ENCODE results near the gene PPP5C.

The PPP5C gene

DNA sequence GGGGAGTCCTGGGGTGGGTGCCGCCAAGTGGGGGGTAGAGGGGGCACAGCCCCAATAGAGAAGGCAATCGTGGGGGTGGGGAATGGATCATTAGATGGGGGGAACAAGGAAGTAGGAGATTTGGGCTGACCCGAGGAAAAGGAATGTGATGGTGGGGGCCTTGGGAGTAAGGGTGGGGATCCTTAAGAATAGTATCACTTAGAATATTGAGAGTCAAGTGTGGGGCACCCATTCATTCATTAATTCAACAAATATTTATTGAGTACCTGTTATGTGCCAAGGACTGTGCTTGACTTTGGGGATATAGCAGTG is 641 bp downstream of the PPP5C start:
- peak overlapping the region; percentile 99 for H3K4me3 ChIP-seq (replicated peaks; ENCODE audit: low read depth, low read length)
- DNase-seq (ENCODE audit: extremely low read depth, low read depth): no peak
- no peak for TF ChIP-seq CTCF (IDR thresholded peaks at IDR 0.05; ENCODE audit: low read depth, low read length, missing control alignments)

GRCh38 chr19:46347985-46348384 is 1.1 kb downstream of the PPP5C start:
- H3K4me3 ChIP-seq (replicated peaks; ENCODE audit: low read depth, low read length): peak overlapping the region; percentile 99
- no peak for DNase-seq (ENCODE audit: extremely low read depth, low read depth)
- no peak for TF ChIP-seq CTCF (IDR thresholded peaks at IDR 0.05; ENCODE audit: low read depth, low read length, missing control alignments)

DNA sequence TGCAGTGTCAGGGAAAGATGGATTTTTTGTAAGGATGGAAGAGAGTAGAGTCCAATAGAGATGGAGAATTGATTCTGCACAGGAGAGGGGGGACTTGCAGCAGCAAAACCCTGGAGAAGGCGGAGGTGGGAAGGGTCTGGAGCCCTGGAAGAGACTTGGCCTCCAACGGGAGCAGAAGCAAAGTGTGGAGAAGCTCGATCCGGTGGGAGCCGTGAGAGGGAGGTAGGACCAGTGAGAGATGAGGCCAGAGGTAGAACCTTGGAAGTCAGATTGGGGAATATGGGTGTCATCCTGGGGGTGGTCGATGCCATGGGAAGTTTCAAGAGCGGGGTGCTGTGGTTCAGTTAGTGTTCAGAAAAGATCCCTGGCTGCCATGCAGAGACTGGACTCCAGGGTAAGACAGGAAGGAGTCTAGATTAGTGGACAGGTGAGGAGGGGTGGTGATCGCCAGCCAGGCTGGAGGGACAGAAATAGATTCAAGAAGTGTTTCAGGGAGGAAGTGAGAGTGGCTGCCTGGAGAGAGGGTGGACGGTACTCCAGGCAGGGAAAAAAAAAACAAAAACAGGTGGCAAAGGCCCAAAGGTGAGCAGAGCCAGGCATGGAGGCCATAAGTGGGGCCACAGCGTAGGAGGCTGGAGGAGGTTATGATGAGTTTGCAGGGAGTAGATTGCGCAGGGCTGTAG is 2.6 kb downstream of the PPP5C start:
- no peak for TF ChIP-seq CTCF (IDR thresholded peaks at IDR 0.05; ENCODE audit: low read depth, low read length, missing control alignments)
- no peak for DNase-seq (ENCODE audit: extremely low read depth, low read depth)
- peak overlapping the region; percentile 18 for H3K4me3 ChIP-seq (replicated peaks; ENCODE audit: low read depth, low read length)

GRCh38 chr19:46350029-46350757 is 3.3 kb downstream of the PPP5C start:
- TF ChIP-seq CTCF (IDR thresholded peaks at IDR 0.05; ENCODE audit: low read depth, low read length, missing control alignments): no peak
- H3K4me3 ChIP-seq (replicated peaks; ENCODE audit: low read depth, low read length): peak overlapping the region; percentile 20
- no peak for DNase-seq (ENCODE audit: extremely low read depth, low read depth)

DNA sequence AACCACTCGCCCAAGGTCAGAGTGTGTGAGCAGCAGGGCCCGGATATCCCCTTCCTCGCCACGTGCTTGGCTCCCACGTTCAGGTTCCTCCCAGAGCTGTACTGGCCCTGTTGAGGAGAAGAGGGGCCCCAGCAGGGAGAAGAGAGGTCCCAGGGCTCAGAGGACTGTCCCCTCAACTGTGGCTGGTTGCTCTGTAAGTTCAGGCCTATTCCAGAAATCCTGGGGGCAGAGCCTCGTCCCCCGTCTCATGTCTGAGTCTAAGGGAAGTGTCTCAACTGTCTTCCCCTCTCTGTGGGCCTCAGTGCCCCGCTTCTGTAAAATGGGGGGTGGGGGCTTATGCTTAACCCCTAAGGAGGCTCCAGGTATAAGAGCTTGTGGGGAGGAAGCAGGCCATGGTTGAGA is 3.9 kb downstream of the PPP5C start:
- no peak for DNase-seq (ENCODE audit: extremely low read depth, low read depth)
- no peak for TF ChIP-seq CTCF (IDR thresholded peaks at IDR 0.05; ENCODE audit: low read depth, low read length, missing control alignments)

DNA sequence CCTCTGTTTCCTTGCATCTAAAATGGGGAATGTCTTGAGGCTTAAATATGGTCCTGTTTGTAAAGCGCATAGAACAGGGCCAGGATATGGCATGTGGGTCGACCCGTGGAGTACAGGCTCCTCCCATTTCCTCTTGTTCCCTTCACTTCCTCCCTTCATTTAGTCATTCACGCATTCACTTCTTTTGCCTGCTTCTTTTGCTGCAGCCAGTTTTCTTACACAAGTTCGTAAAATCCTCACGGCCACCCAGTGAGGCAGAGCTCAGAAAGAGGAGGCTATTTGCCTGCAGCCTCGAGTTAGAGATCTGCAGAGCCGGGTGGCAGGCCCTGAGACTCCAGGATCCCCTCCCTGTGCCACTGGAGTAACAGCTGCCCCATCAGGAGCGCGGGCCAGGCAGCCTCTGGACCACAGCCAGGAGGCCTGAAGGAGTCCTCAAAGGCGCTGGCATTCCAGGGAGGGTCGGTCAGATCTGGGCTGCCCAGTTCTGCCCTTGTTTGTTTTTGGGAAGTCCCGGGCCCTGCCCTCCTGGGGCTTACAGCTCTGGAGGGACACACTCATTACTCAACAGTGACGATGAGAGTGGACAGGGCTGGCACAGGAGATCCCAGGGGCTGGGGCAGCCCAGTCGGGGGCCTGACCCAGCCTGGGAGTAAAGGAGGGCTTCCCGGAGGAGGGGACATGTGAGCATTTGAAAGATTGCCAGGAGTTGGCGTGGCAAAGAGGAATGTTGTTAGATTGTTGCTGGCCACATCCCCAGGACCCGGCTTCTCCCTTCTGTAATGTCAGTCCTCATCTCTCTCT is 4.6 kb downstream of the PPP5C start:
- no peak for TF ChIP-seq CTCF (IDR thresholded peaks at IDR 0.05; ENCODE audit: low read depth, low read length, missing control alignments)
- H3K4me3 ChIP-seq (replicated peaks; ENCODE audit: low read depth, low read length): peak overlapping the region; percentile 20
- no peak for DNase-seq (ENCODE audit: extremely low read depth, low read depth)

More for the DNA sequence above, 3.9 kb downstream of the PPP5C start:
- peak overlapping the region; percentile 20 for H3K4me3 ChIP-seq (replicated peaks; ENCODE audit: low read depth, low read length)
